ENCODE results near the gene PYCR2. TPM values are rescaled to one million over a fixed set of nuclear protein-coding genes. Genes with fewer than 3 reads are reported as not detected.

The PYCR2 gene
- total RNA-seq, 2 experiments from 2014 or later, result 136 to 181 TPM

DNA sequence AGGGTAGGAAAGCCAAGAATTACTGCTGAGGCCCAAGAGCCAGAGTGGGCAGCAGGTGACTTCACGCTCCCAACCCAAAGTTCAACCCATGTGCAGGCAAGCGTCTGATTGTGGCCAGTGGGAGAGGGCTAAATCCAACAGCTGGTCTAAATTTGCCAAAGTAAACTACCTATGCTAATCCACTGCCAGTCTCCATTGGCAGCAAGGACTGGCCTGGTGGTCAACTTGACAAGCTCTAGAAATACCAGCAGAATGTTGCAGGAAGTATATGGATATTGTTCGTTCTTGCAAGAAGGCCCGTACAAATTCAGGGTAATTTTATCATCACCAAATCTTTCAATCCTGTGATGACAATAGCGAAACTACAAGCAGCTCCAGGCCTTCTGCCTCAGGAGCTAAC lies 43.4 kb downstream of the PYCR2 start:
- Histone ChIP-seq H3K4me2 (ENCODE audit: low read length) (peak overlapping the region; percentile 96), H3K9me3 (ENCODE audit: low read length) (no peaks in the 10 kb centered on the region), H3K36me3 (ENCODE audit: insufficient read depth, low read length) (peaks cover 13% of the 10 kb centered on the region; the same call in 1 of the 2 replicates), H4K20me1 (ENCODE audit: insufficient read depth, low read length) (no peaks in the 10 kb centered on the region), H2AFZ (ENCODE audit: low read length) (peak overlapping the region; percentile 86; the same call in 1 of the 2 replicates), H3K79me2 (ENCODE audit: insufficient read depth, low read depth, low read length) (no peaks in the 10 kb centered on the region), H3K4me3 (ENCODE audit: low read depth, low read length, poor library complexity, severe bottlenecking) (peak overlapping the region; percentile 83), H3K9me2 (ENCODE audit: insufficient read depth, low read length) (no peaks in the 10 kb centered on the region), H3K4me1 (ENCODE audit: insufficient read depth, low read length, poor library complexity, severe bottlenecking) (peaks cover 47% of the 10 kb centered on the region), H3K27ac (ENCODE audit: low read depth, low read length, poor library complexity, severe bottlenecking) (peak overlapping the region; percentile 32)
- TF ChIP-seq EZH2phosphoT487 (IDR thresholded peaks at IDR 0.05; ENCODE audit: borderline replicate concordance, low read depth, low read length) (no peak), CTCF (conservative IDR thresholded peaks at IDR 0.05; ENCODE audit: low read length) (no peak)
- ChIA-PET CTCF (ENCODE audit: unreplicated experiment) (interaction anchor here (1.3 kb wide), 1 partner anchor 60 kb away, joined by 4 read pairs; no protein-coding TSS in a partner anchor), POLR2A (interaction anchor here (0.8 to 2.6 kb wide), 7 partner anchors 9 to 439 kb away, joined by 3 to 9 read pairs (median 5); partner anchors contain the start of gene SRP9)
- intact Hi-C loops (cut with micrococcal nuclease; ENCODE audit: unreplicated experiment), result loop anchor here (2.0 kb wide), 2 partner anchors 32 to 96 kb away; no protein-coding TSS in a partner anchor
- BruUV-seq (replicated peaks), result no TSS peak
- no peak for DNase-seq (ENCODE audit: low spot score)

- H4K20me1 ChIP-seq (ENCODE audit: insufficient read depth, low read length), result no peaks in the 10 kb centered on the region
- no peak overlapping the region for H3K27ac ChIP-seq (ENCODE audit: low read depth, low read length, poor library complexity, severe bottlenecking)
- H3K9me3 ChIP-seq (ENCODE audit: low read length), result no peaks in the 10 kb centered on the region
- no peak for TF ChIP-seq CTCF (conservative IDR thresholded peaks at IDR 0.05; ENCODE audit: low read length)
- no peak for TF ChIP-seq EZH2phosphoT487 (IDR thresholded peaks at IDR 0.05; ENCODE audit: borderline replicate concordance, low read depth, low read length)
- peaks cover 13% of the 10 kb centered on the region; the same call in 1 of the 2 replicates for H3K36me3 ChIP-seq (ENCODE audit: insufficient read depth, low read length)
- POLR2A ChIA-PET, result interaction anchor here (0.5 to 2.1 kb wide), 7 partner anchors 8 to 439 kb away, joined by 3 to 6 read pairs (median 4); partner anchors contain the start of gene SRP9
- no peaks in the 10 kb centered on the region for H3K9me2 ChIP-seq (ENCODE audit: insufficient read depth, low read length)
- no TSS peak for BruUV-seq (replicated peaks)
- peak overlapping the region; percentile 96 for H3K4me2 ChIP-seq (ENCODE audit: low read length)
- no peak overlapping the region for H2AFZ ChIP-seq (ENCODE audit: low read length)
- DNase-seq (ENCODE audit: low spot score), result no peak
- no peaks in the 10 kb centered on the region for H3K79me2 ChIP-seq (ENCODE audit: insufficient read depth, low read depth, low read length)
- intact Hi-C loops (cut with micrococcal nuclease; ENCODE audit: unreplicated experiment), result loop anchor here (2.0 kb wide), 2 partner anchors 31 to 97 kb away; no protein-coding TSS in a partner anchor
- H3K4me1 ChIP-seq (ENCODE audit: insufficient read depth, low read length, poor library complexity, severe bottlenecking), result peaks cover 47% of the 10 kb centered on the region
- peak overlapping the region; percentile 83 for H3K4me3 ChIP-seq (ENCODE audit: low read depth, low read length, poor library complexity, severe bottlenecking)
- CTCF ChIA-PET (ENCODE audit: unreplicated experiment), result interaction anchor here (0.6 to 1.3 kb wide), 2 partner anchors 60 to 74 kb away, joined by 3 to 4 read pairs; no protein-coding TSS in a partner anchor
Observed at GRCh38 chr1:225880222-225880588, 43.8 kb downstream of the PYCR2 start.
